ENCODE measurements around the gene SGSM2. TPM values are rescaled to one million over a fixed set of nuclear protein-coding genes. Genes with fewer than 3 reads are reported as not detected.
A peak's percentile ranks its signal among the peaks of the same experiment; 100 is the strongest.

The SGSM2 gene
- total and polyA plus RNA-seq, 2 experiments from 2014 or later: 13.7 to 52.4 TPM

GRCh38 chr17:2421315-2422147 lies 84.2 kb downstream of the SGSM2 start:
- Mint-ChIP-seq H3K4me1 (no peaks in the 10 kb centered on the region; the same call in 2 of the 3 replicates), H3K27me3 (ENCODE audit: insufficient read depth, low read depth, poor library complexity) (peaks cover 5% of the 10 kb centered on the region), H3K36me3 (ENCODE audit: low read depth) (peaks cover 46% of the 10 kb centered on the region), H3K27ac (0 out of 2 replicates have a peak overlapping the region, but pooled peaks have one; percentile 58), H3K9me3 (no peaks in the 10 kb centered on the region), H3K4me3 (no peak overlapping the region)
- no peak overlapping the region for H3K27ac ChIP-seq (ENCODE audit: low read depth)
- peaks cover 3% of the 10 kb centered on the region for H3K79me2 ChIP-seq (replicated peaks; ENCODE audit: insufficient read depth)
- H3K9me2 ChIP-seq (ENCODE audit: insufficient read depth): no peaks in the 10 kb centered on the region
- H3K27me3 ChIP-seq (ENCODE audit: insufficient read depth): no peaks in the 10 kb centered on the region
- ATAC-seq (peak; percentile 55), DNase-seq (ENCODE audit: low spot score) (peak; percentile 63)
- H3K4me2 ChIP-seq: no peak overlapping the region
- no peak overlapping the region for H3K4me3 ChIP-seq
- H3K36me3 ChIP-seq (ENCODE audit: insufficient read depth): peaks cover 18% of the 10 kb centered on the region
- H3K4me1 ChIP-seq (ENCODE audit: insufficient read depth): no peaks in the 10 kb centered on the region
- no peak overlapping the region for H2AFZ ChIP-seq
- H4K20me1 ChIP-seq (replicated peaks; ENCODE audit: insufficient read depth): peaks cover 8% of the 10 kb centered on the region; the same call in 1 of the 2 replicates
- H3F3A ChIP-seq (replicated peaks; ENCODE audit: low read depth): peaks cover 18% of the 10 kb centered on the region
- TF ChIP-seq CTCF (conservative IDR thresholded peaks at IDR 0.05; ENCODE audit: low read depth in 2 of 2) (peak; percentile 38 to 47), REST (IDR thresholded peaks at IDR 0.05; ENCODE audit: unreplicated experiment) (no peak), ZNF462 (CRISPR knock-in tag; IDR thresholded peaks at IDR 0.05) (no peak), POLR2AphosphoS5 (IDR thresholded peaks at IDR 0.05; ENCODE audit: low read depth) (no peak)
